Neural progenitor cell (in vitro differentiated cells): ENCODE measurements around the gene CDT1. TPM values are rescaled to one million over a fixed set of nuclear protein-coding genes. Genes with fewer than 3 reads are reported as not detected.

Source experiments
- DNase-seq: peaks from one replicate; pipeline ENCODE4 v3.0.0-alpha.2; 2016; ENCODE audit warnings: low spot score
- H2AFZ ChIP-seq: fragments of 200-600 bp; sonication (generic); replicated peaks from 2 replicates; pipeline ENCODE4 v1.6.1; 2016; ENCODE audit warnings: antibody characterized with exemption
- H3F3A ChIP-seq: fragments of 200-600 bp; sonication (generic); 2 replicates; pipeline ENCODE4 v1.6.1; 2016; ENCODE audit warnings: antibody characterized with exemption, low read depth
- H3K27ac ChIP-seq: fragments of 200-600 bp; sonication (generic); 2 replicates; pipeline ENCODE4 v1.5.1; 2016; ENCODE audit warnings: mild to moderate bottlenecking
- H3K27me3 ChIP-seq: fragments of 200-600 bp; sonication (generic); 2 replicates; pipeline ENCODE4 v1.6.1; 2016; ENCODE audit warnings: mild to moderate bottlenecking, moderate library complexity
- H3K36me3 ChIP-seq: fragments of 200-600 bp; sonication (generic); 2 replicates; pipeline ENCODE4 v1.5.1; 2016
- H3K4me1 ChIP-seq: fragments of 200-600 bp; sonication (generic); 2 replicates; pipeline ENCODE4 v1.6.1; 2016; ENCODE audit warnings: mixed run types
- H3K4me2 ChIP-seq: fragments of 200-600 bp; sonication (generic); 2 replicates; pipeline ENCODE4 v1.6.1; 2016
- H3K4me3 ChIP-seq: fragments of 200-600 bp; sonication (generic); 2 replicates; pipeline ENCODE4 v1.5.1; 2016
- H3K79me2 ChIP-seq: fragments of 200-600 bp; sonication (generic); 2 replicates; pipeline ENCODE4 v1.6.1; 2016; ENCODE audit warnings: low read depth
- H3K9ac ChIP-seq: fragments of 200-600 bp; sonication (generic); 2 replicates; pipeline ENCODE4 v1.6.1; 2016
- H3K9me3 ChIP-seq: fragments of 200-600 bp; sonication (generic); 2 replicates; pipeline ENCODE4 v1.5.1; 2016; ENCODE audit warnings: low read depth
- H4K20me1 ChIP-seq: fragments of 200-600 bp; sonication (generic); 2 replicates; pipeline ENCODE4 v1.6.1; 2016; ENCODE audit warnings: low read depth
- H3K27ac Mint-ChIP-seq: 3 replicates; pipeline ENCODE4 v1.8.0; 2021; ENCODE audit warnings: mixed read lengths
- H3K27me3 Mint-ChIP-seq: 2 replicates; pipeline ENCODE4 v1.8.0; 2022; ENCODE audit warnings: low read depth, mild to moderate bottlenecking, inconsistent platforms, moderate library complexity, mixed read lengths; ENCODE audit not compliant: insufficient read depth
- H3K36me3 Mint-ChIP-seq: 3 replicates; pipeline ENCODE4 v1.8.0; 2021; ENCODE audit warnings: mixed read lengths
- H3K4me1 Mint-ChIP-seq: 3 replicates; pipeline ENCODE4 v1.8.0; 2021; ENCODE audit warnings: mixed read lengths
- H3K4me3 Mint-ChIP-seq: 3 replicates; pipeline ENCODE4 v1.8.0; 2021; ENCODE audit warnings: mild to moderate bottlenecking, moderate library complexity, mixed read lengths
- H3K9me3 Mint-ChIP-seq: 3 replicates; pipeline ENCODE4 v1.8.0; 2020; ENCODE audit warnings: mixed read lengths
- EZH2 ChIP-seq: fragments of 200-600 bp; sonication (generic); IDR thresholded peaks from 2 replicates; pipeline ENCODE4 v1.6.1; 2017; ENCODE audit warnings: antibody characterized with exemption, mild to moderate bottlenecking, moderate library complexity
- EZH2phosphoT487 ChIP-seq: fragments of 200-600 bp; sonication (generic); IDR thresholded peaks from 2 replicates; pipeline ENCODE4 v1.6.1; 2017; ENCODE audit warnings: antibody characterized with exemption
- total RNA-seq: library from RNA; depleted of rRNA; stranded (reverse); fragments of >200 nt; gene quantifications from 2 replicates; pipeline ENCODE4 v1.2.3, GENCODE V29; 2015; ENCODE audit warnings: low replicate concordance
- TF ChIP-seq, protein P1 (sequence below): fragments of 200-600 bp; sonication (generic); IDR thresholded peaks from 2 replicates; pipeline ENCODE4 v1.5.1; 2017; ENCODE audit warnings: antibody characterized with exemption, mild to moderate bottlenecking

CDT1 gene
- total RNA-seq, 1 donor from 2014 or later, result 7.8 TPM

DNA sequence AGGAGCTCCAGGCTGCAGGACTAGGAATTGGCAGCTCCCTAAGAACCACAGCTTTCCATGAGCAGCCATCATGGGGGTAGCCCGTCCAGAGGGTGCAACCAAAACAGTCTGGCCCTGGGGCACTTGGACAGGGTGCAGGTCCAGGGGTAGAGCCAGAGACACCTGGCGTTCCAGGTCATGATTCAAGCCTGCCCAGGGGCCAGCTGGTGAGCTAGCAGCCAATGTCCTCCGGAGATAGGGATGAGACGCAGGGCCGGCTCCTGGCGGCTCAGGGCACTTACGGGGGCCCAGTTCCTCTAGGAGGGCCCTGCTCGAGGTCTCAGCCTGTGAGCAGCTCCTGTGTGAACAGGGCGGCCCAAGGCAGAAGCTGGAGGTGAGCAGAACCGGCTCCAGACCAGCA, 40.6 kb upstream of the CDT1 start:
- no peak for TF ChIP-seq EZH2
- TF ChIP-seq EZH2phosphoT487, result no peak
- TF ChIP-seq, protein P1, sequence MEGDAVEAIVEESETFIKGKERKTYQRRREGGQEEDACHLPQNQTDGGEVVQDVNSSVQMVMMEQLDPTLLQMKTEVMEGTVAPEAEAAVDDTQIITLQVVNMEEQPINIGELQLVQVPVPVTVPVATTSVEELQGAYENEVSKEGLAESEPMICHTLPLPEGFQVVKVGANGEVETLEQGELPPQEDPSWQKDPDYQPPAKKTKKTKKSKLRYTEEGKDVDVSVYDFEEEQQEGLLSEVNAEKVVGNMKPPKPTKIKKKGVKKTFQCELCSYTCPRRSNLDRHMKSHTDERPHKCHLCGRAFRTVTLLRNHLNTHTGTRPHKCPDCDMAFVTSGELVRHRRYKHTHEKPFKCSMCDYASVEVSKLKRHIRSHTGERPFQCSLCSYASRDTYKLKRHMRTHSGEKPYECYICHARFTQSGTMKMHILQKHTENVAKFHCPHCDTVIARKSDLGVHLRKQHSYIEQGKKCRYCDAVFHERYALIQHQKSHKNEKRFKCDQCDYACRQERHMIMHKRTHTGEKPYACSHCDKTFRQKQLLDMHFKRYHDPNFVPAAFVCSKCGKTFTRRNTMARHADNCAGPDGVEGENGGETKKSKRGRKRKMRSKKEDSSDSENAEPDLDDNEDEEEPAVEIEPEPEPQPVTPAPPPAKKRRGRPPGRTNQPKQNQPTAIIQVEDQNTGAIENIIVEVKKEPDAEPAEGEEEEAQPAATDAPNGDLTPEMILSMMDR, result no peak
- Histone ChIP-seq H3K4me1 (peaks cover 28% of the 10 kb centered on the region), H2AFZ (no peak overlapping the region), H3K9me3 (no peaks in the 10 kb centered on the region), H3K36me3 (no peaks in the 10 kb centered on the region), H3K27ac (no peak overlapping the region), H3K4me2 (peak overlapping the region; percentile 30), H4K20me1 (no peaks in the 10 kb centered on the region), H3K4me3 (no peak overlapping the region), H3K79me2 (no peaks in the 10 kb centered on the region), H3K9ac (no peak overlapping the region), H3F3A (peaks cover 25% of the 10 kb centered on the region), H3K27me3 (no peaks in the 10 kb centered on the region)
- Mint-ChIP-seq H3K4me1 (peaks cover 20% of the 10 kb centered on the region), H3K4me3 (no peak overlapping the region), H3K27ac (no peak overlapping the region), H3K27me3 (peaks cover 2% of the 10 kb centered on the region), H3K36me3 (no peaks in the 10 kb centered on the region), H3K9me3 (no peaks in the 10 kb centered on the region)
- no peak for DNase-seq

DNA sequence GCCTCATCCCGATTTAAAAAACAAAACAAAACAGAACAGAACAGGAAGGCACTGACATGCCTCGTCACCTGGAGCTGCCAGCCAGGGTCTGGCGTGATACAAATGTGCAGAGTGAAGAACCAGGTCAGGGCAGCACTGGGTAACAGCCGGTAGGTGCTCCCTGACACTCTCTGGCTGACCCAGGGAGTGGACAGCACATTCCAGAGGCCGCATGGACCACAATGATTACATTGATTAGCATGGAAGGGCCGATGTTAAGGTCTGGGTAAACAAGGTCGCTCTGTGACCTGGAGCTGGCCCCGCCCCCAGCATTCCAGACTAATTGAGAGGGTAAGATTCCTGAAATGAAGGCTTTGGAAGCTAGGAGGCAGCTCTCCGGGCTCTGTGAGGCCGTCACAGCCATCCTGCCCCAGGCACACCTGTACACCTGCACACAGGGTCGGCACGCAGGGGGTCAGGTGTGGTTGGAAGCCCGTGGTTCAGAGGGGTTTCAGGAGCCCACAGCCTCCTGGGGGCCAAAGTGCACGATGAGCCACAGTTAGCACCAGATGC, 40.0 kb upstream of the CDT1 start:
- Histone ChIP-seq H3K79me2 (no peaks in the 10 kb centered on the region), H2AFZ (no peak overlapping the region), H3K9me3 (no peaks in the 10 kb centered on the region), H3K27ac (no peak overlapping the region), H3K4me2 (peak overlapping the region; percentile 60), H3K36me3 (no peaks in the 10 kb centered on the region), H4K20me1 (no peaks in the 10 kb centered on the region), H3K4me1 (peaks cover 34% of the 10 kb centered on the region), H3K4me3 (no peak overlapping the region), H3F3A (peaks cover 28% of the 10 kb centered on the region), H3K9ac (no peak overlapping the region), H3K27me3 (no peaks in the 10 kb centered on the region)
- no peak overlapping the region for H3K27ac Mint-ChIP-seq
- H3K27me3 Mint-ChIP-seq, result peaks cover 2% of the 10 kb centered on the region
- no peak overlapping the region for H3K4me3 Mint-ChIP-seq
- H3K9me3 Mint-ChIP-seq, result no peaks in the 10 kb centered on the region
- peaks cover 23% of the 10 kb centered on the region for H3K4me1 Mint-ChIP-seq
- H3K36me3 Mint-ChIP-seq, result no peaks in the 10 kb centered on the region
- DNase-seq, result peak; percentile 93
- TF ChIP-seq EZH2phosphoT487 (no peak), EZH2 (no peak)

DNA sequence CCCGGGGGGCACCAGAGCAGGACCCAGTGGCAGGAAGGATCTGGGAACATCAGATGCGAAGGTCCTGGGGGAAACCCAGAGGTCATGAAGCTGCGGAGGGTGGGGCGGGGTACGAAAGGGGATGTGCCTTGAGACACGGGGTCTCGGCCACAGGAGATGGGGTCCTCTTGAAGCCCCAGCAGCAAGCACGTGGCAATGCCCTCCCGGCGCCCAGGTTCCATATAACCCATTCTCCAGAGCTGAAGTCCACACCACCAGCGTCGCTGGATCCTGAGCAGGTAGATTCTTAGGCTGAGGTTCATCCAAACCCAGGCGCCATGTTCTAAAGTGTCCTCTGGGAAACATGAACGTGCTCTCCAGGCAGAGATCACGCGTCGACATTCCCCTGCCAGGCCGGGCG, 39.5 kb upstream of the CDT1 start:
- Mint-ChIP-seq H3K9me3 (no peaks in the 10 kb centered on the region), H3K27me3 (peaks cover 2% of the 10 kb centered on the region), H3K36me3 (no peaks in the 10 kb centered on the region), H3K27ac (no peak overlapping the region), H3K4me1 (peaks cover 25% of the 10 kb centered on the region), H3K4me3 (no peak overlapping the region)
- Histone ChIP-seq H2AFZ (no peak overlapping the region), H3K27ac (no peak overlapping the region), H3K27me3 (no peaks in the 10 kb centered on the region), H3K4me2 (peak overlapping the region; percentile 60), H3K79me2 (no peaks in the 10 kb centered on the region), H3K4me3 (no peak overlapping the region), H3K36me3 (no peaks in the 10 kb centered on the region), H3K9me3 (no peaks in the 10 kb centered on the region), H4K20me1 (no peaks in the 10 kb centered on the region), H3K4me1 (peaks cover 39% of the 10 kb centered on the region), H3F3A (peaks cover 29% of the 10 kb centered on the region), H3K9ac (no peak overlapping the region)
- no peak for TF ChIP-seq EZH2phosphoT487
- no peak for TF ChIP-seq EZH2
- TF ChIP-seq, protein P1, result no peak
- no peak for DNase-seq

DNA sequence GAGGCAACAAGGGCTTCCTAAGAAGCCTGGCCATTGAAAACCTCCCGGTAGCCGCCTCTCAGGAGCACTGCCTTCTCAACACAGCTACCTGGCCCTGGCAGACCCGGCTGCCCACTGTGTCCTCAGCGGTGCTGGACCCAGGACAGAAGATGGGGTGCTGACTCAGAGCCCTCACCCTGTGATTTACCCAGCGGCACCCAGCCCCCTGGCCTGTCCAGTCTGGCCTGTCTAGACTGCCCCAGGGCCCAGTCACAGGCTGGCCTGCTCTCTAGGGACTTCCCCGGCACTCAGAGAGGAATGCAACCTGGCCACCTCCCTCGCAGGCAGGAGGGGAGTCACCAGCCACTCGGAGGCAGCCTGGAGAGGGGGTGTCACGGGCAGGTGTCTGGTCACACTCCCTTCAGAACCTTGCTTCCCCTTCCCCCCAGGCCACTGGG, 38.7 kb upstream of the CDT1 start:
- no peak overlapping the region for H3K4me3 Mint-ChIP-seq
- Histone ChIP-seq H3K27me3 (no peaks in the 10 kb centered on the region), H3F3A (peaks cover 30% of the 10 kb centered on the region), H3K27ac (no peak overlapping the region), H3K79me2 (no peaks in the 10 kb centered on the region), H4K20me1 (peaks cover under 1% of the 10 kb centered on the region), H3K9me3 (no peaks in the 10 kb centered on the region), H3K4me1 (peaks cover 39% of the 10 kb centered on the region), H3K36me3 (no peaks in the 10 kb centered on the region), H3K4me3 (no peak overlapping the region), H3K9ac (no peak overlapping the region), H2AFZ (no peak overlapping the region), H3K4me2 (no peak overlapping the region)
- no peaks in the 10 kb centered on the region for H3K36me3 Mint-ChIP-seq
- DNase-seq, result no peak
- no peak overlapping the region for H3K27ac Mint-ChIP-seq
- H3K9me3 Mint-ChIP-seq, result no peaks in the 10 kb centered on the region
- no peak for TF ChIP-seq EZH2phosphoT487
- TF ChIP-seq EZH2, result no peak
- peaks cover 2% of the 10 kb centered on the region for H3K27me3 Mint-ChIP-seq
- peaks cover 26% of the 10 kb centered on the region for H3K4me1 Mint-ChIP-seq
